H1 (cell line): ENCODE measurements around the gene EPDR1. TPM values are rescaled to one million over a fixed set of nuclear protein-coding genes. Genes with fewer than 3 reads are reported as not detected.

ENCODE experiments used
- CHD7 ChIP-seq: fragments of 300-600 bp; sonication (generic); IDR thresholded peaks from 2 replicates; pipeline ENCODE4 v1.7.1; 2012; ENCODE audit warnings: low read length, moderate library complexity, mild to moderate bottlenecking, inconsistent platforms; ENCODE audit not compliant: insufficient replicate concordance
- CTCF ChIP-seq, 3 experiments: IDR thresholded peaks; 1 replicate in 2 of 3; 2 replicates in 1 of 3; pipeline versions ENCODE4 v1.5.1 to v1.6.1; 2011; ENCODE audit warnings: low read length in 3 of 3, mild to moderate bottlenecking in 3 of 3, inconsistent platforms in 2 of 3, low read depth in 1 of 3, moderate library complexity in 1 of 3; ENCODE audit not compliant: insufficient read depth in 1 of 3; ENCODE audit errors: control extremely low read depth in 1 of 3
- KDM4A ChIP-seq: IDR thresholded peaks from one replicate; pipeline ENCODE4 v1.7.1; 2012; ENCODE audit warnings: low read depth, mild to moderate bottlenecking, moderate library complexity, low read length, inconsistent platforms; ENCODE audit not compliant: severe bottlenecking
- RAD21 ChIP-seq, 2 experiments: IDR thresholded peaks in 1 of 2; conservative IDR thresholded peaks in 1 of 2; 2 replicates each; pipeline ENCODE4 v1.6.1; 2011; ENCODE audit warnings: low read depth in 2 of 2, low read length in 2 of 2, improper control_type of control experiment in 1 of 2, inconsistent platforms in 1 of 2, mild to moderate bottlenecking in 1 of 2, moderate library complexity in 1 of 2
- SUZ12 ChIP-seq: fragments of 200-600 bp; sonication (generic); IDR thresholded peaks from 2 replicates; pipeline ENCODE4 v1.6.1; 2012; ENCODE audit warnings: mild to moderate bottlenecking, inconsistent platforms, low read length, moderate library complexity, mixed read lengths
- polyA plus RNA-seq, 7 experiments: library from polyadenylated mRNA; depleted of rRNA in 3 of 7; stranded (reverse) in 5 of 7; unstranded in 2 of 7; fragments of >200 nt in 5 of 7; fragments of 200-250 nt in 2 of 7; gene quantifications; 1 replicate in 5 of 7; 2 replicates in 1 of 7; 4 replicates in 1 of 7; pipeline versions ENCODE4 v1.2.1 to v1.2.3, GENCODE V29; 2011 to 2013; ENCODE audit warnings: missing spikeins in 2 of 7, mixed read lengths in 2 of 7
- total RNA-seq: library from RNA; stranded (reverse); fragmentation: NEBNext Ultra II Directional; extraction: Animal tissue kit (Norgen Biotek cat#: 25700); gene quantifications from 2 replicates; pipeline ENCODE4 v1.2.1, GENCODE V29; 2021

Gene EPDR1
- total and polyA plus RNA-seq, 2 of the 8 experiments (the other 6 are each of a cell fraction or from before 2014, with no cell fraction given), result 6.4 to 8.2 TPM

- TF ChIP-seq CHD7 (no peak), RAD21 (IDR thresholded peaks at IDR 0.05 in 1 of 2, conservative IDR thresholded peaks at IDR 0.05 in 1 of 2; ENCODE audit: low read depth in 2 of 2, low read length in 2 of 2) (peak; percentile 56 to 68), SUZ12 (peak; percentile 54; the same call in 1 of the 2 replicates), CTCF (IDR thresholded peaks at IDR 0.05; ENCODE audit: control extremely low read depth in 1 of 3, insufficient read depth in 1 of 3, low read depth in 1 of 3, low read length in 3 of 3) (peak; percentile 54 to 74 (median 66)), KDM4A (peak; percentile 61)
- TF ChIP-seq, all 59 proteins: peak for 7
Measured at GRCh38 chr7:37916673-37917660, 3.5 kb upstream of the EPDR1 start, which contains the start of gene SFRP4 (continued).
